Panc1 (cell line): ENCODE results near the gene CISD2.

Experiments used
- TCF7L2 ChIP-seq: IDR thresholded peaks from 2 replicates; pipeline ENCODE4 v1.6.1; 2011; ENCODE audit warnings: mild to moderate bottlenecking, low read depth, low read length, inconsistent platforms
- TF ChIP-seq, protein P1 (sequence below): fragments of 450-650 bp; IDR thresholded peaks from 2 replicates; pipeline ENCODE4 v1.5.1; 2017; ENCODE audit warnings: mild to moderate bottlenecking

DNA sequence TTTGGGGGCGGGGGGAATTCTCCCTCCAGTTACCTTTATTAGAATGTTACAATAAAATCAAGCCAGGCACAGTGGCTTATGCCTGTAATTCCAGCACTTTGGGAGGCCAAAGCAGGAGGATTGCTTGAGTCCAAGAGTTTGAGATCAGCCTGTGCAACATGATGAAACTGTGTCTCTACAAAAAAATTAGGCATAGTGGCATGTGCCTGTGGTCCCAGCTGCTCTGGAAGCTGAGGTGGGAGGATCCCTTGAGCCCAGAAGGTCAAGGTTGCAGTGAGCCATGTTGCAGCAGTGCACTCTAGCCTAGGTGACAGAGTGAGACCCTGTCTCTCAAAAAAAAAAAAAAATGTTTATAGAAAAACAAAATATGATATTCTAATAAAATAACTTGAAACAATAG, 36.1 kb upstream of the CISD2 start:
- TF ChIP-seq, protein P1, sequence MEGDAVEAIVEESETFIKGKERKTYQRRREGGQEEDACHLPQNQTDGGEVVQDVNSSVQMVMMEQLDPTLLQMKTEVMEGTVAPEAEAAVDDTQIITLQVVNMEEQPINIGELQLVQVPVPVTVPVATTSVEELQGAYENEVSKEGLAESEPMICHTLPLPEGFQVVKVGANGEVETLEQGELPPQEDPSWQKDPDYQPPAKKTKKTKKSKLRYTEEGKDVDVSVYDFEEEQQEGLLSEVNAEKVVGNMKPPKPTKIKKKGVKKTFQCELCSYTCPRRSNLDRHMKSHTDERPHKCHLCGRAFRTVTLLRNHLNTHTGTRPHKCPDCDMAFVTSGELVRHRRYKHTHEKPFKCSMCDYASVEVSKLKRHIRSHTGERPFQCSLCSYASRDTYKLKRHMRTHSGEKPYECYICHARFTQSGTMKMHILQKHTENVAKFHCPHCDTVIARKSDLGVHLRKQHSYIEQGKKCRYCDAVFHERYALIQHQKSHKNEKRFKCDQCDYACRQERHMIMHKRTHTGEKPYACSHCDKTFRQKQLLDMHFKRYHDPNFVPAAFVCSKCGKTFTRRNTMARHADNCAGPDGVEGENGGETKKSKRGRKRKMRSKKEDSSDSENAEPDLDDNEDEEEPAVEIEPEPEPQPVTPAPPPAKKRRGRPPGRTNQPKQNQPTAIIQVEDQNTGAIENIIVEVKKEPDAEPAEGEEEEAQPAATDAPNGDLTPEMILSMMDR: no peak
- no peak for TF ChIP-seq TCF7L2
